Subcutaneous adipose tissue (tissue), 4 donors: ENCODE data around the gene AHDC1. TPM values are rescaled to one million over a fixed set of nuclear protein-coding genes. Genes with fewer than 3 reads are reported as not detected.

Source experiments
- CTCF ChIP-seq: fragments of 450-650 bp; IDR thresholded peaks from one replicate; pipeline ENCODE4 v1.5.1; 2016; ENCODE audit warnings: low read depth, mild to moderate bottlenecking, control low read depth, antibody characterized with exemption, moderate library complexity
- total RNA-seq, 4 donors: library from RNA; depleted of rRNA; stranded (reverse); fragments of >200 nt; gene quantifications; one replicate each; pipeline ENCODE4 v1.1.0, GENCODE V29; 2016

The AHDC1 gene
- total RNA-seq, 4 donors from 2014 or later: 2.9 to 13.6 (median 7.1) TPM

GRCh38 chr1:27545271-27545670, 58.7 kb downstream of the AHDC1 start:
- TF ChIP-seq CTCF: no peak

- no peak for TF ChIP-seq CTCF
These were observed 59.1 kb downstream of the AHDC1 start for GRCh38 chr1:27544834-27545233.

- TF ChIP-seq CTCF: no peak
These were observed 60.7 kb downstream of the AHDC1 start for GRCh38 chr1:27543284-27543683.

- no peak for TF ChIP-seq CTCF
These were observed 61.3 kb downstream of the AHDC1 start for GRCh38 chr1:27542463-27543273.

- no peak for TF ChIP-seq CTCF
These were observed 63.8 kb downstream of the AHDC1 start for GRCh38 chr1:27539901-27540861.

GRCh38 chr1:27538793-27539192, 65.2 kb downstream of the AHDC1 start:
- TF ChIP-seq CTCF: no peak

- no peak for TF ChIP-seq CTCF
These were observed 67.2 kb downstream of the AHDC1 start for GRCh38 chr1:27536767-27537166.
